ENCODE measurements around the gene NEUROD1. TPM values are rescaled to one million over a fixed set of nuclear protein-coding genes. Genes with fewer than 3 reads are reported as not detected.

The NEUROD1 gene
- total and polyA plus RNA-seq, 8 donors = 0.75 to 2.1 (median 1.2) TPM; not detected in 2

DNA sequence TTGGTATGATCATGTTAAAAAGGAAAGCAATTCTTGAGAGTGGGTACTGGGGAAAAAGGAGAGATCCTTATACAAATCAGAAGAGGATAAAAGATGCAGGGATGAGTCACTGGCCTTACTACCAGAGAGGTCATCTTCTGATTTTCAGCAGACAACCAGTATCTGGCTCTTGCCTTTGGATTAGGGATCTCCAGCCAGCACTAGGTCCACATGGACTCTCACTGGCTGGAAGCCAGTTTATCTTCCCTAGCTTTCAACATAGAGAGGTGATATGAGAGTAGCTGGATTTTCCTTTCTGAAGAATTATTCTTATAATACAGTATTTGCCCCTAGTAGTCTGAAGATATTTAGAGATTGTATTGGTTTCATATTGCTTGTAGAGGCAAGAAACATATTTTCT, 53.6 kb downstream of the NEUROD1 start:
- Histone ChIP-seq H3K9me3 (no peaks in the 10 kb centered on the region), H3K4me3 (no peak overlapping the region), H3K27me3 (no peaks in the 10 kb centered on the region), H3K36me3 (no peaks in the 10 kb centered on the region), H3K4me1 (no peaks in the 10 kb centered on the region), H3K27ac (no peak overlapping the region)
- DNase-seq = no peak
- ATAC-seq = no peak
- TF ChIP-seq, protein P1, sequence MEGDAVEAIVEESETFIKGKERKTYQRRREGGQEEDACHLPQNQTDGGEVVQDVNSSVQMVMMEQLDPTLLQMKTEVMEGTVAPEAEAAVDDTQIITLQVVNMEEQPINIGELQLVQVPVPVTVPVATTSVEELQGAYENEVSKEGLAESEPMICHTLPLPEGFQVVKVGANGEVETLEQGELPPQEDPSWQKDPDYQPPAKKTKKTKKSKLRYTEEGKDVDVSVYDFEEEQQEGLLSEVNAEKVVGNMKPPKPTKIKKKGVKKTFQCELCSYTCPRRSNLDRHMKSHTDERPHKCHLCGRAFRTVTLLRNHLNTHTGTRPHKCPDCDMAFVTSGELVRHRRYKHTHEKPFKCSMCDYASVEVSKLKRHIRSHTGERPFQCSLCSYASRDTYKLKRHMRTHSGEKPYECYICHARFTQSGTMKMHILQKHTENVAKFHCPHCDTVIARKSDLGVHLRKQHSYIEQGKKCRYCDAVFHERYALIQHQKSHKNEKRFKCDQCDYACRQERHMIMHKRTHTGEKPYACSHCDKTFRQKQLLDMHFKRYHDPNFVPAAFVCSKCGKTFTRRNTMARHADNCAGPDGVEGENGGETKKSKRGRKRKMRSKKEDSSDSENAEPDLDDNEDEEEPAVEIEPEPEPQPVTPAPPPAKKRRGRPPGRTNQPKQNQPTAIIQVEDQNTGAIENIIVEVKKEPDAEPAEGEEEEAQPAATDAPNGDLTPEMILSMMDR (IDR thresholded peaks at IDR 0.05) = no peak
- intact Hi-C loops (cut with DNase I) = no loop called here

Other genes with a start within 250 kb of the NEUROD1 start
- gene ITGA4, start 223.1 kb downstream of the NEUROD1 start, total RNA-seq = 10 to 100 TPM; 19.9 to 23.5 TPM
- gene ITGA4, start 223.1 kb downstream of the NEUROD1 start, polyA plus RNA-seq (ENCODE audit: insufficient read length in 6 of 6) = 10 to 100 TPM; 23.2 to 26.5 (median 25.1) TPM
- 1 to 10 TPM in 1 of 2 donors, under 1 TPM in 1; 0.41 to 1.3 TPM for gene CERKL, start 23.4 kb downstream of the NEUROD1 start, total RNA-seq
- gene CERKL, start 23.4 kb downstream of the NEUROD1 start, polyA plus RNA-seq (ENCODE audit: insufficient read length in 6 of 6) = 10 to 100 TPM in 1 of 6 donors, 1 to 10 TPM in 5; 6.4 to 10.1 (median 7.9) TPM
- 100 to 1,000 TPM; 162 to 175 TPM for gene ITPRID2, start 211.2 kb upstream of the NEUROD1 start, total RNA-seq
- 100 to 1,000 TPM in 2 of 6 donors, 10 to 100 TPM in 4; 90.6 to 115 (median 96.6) TPM for gene ITPRID2, start 211.2 kb upstream of the NEUROD1 start, polyA plus RNA-seq (ENCODE audit: insufficient read length in 6 of 6)